ENCODE results near the gene MBTPS1.

Gene MBTPS1

GRCh38 chr16:84055801-84056634 is 60.7 kb downstream of the MBTPS1 start:
- no peaks in the 10 kb centered on the region for H3K4me1 Mint-ChIP-seq (ENCODE audit: low read depth in 2 of 2)
- H3K36me3 Mint-ChIP-seq (ENCODE audit: insufficient read depth), result peaks cover 86% of the 10 kb centered on the region
- no peak overlapping the region for H3K4me3 Mint-ChIP-seq
- no peak for ATAC-seq (replicated peaks)
- no peaks in the 10 kb centered on the region for H3K27me3 Mint-ChIP-seq
- H3K9me3 Mint-ChIP-seq, result no peaks in the 10 kb centered on the region
- peak overlapping the region in 1 of 2 donors; percentile 70 for H3K27ac Mint-ChIP-seq
- no peak for DNase-seq

GRCh38 chr16:84055366-84055765 is 61.4 kb downstream of the MBTPS1 start:
- ATAC-seq (replicated peaks) (no peak), DNase-seq (no peak)
- H3K4me3 Mint-ChIP-seq, result no peak overlapping the region
- no peaks in the 10 kb centered on the region for H3K27me3 Mint-ChIP-seq
- no peak overlapping the region for H3K27ac Mint-ChIP-seq
- no peaks in the 10 kb centered on the region for H3K9me3 Mint-ChIP-seq
- no peaks in the 10 kb centered on the region for H3K4me1 Mint-ChIP-seq (ENCODE audit: low read depth in 2 of 2)
- H3K36me3 Mint-ChIP-seq (ENCODE audit: insufficient read depth), result peaks cover 82% of the 10 kb centered on the region

- H3K4me3 Mint-ChIP-seq, result no peak overlapping the region
- H3K4me1 Mint-ChIP-seq (ENCODE audit: low read depth in 2 of 2), result no peaks in the 10 kb centered on the region
- peaks cover 78% of the 10 kb centered on the region for H3K36me3 Mint-ChIP-seq (ENCODE audit: insufficient read depth)
- no peak for ATAC-seq (replicated peaks)
- no peaks in the 10 kb centered on the region for H3K9me3 Mint-ChIP-seq
- DNase-seq, result no peak
- H3K27me3 Mint-ChIP-seq, result no peaks in the 10 kb centered on the region
- peak overlapping the region in 1 of 2 donors; percentile 19 for H3K27ac Mint-ChIP-seq
Measured at GRCh38 chr16:84054916-84055315, 61.8 kb downstream of the MBTPS1 start.

- no peaks in the 10 kb centered on the region for H3K9me3 Mint-ChIP-seq
- no peak for ATAC-seq (replicated peaks)
- no peaks in the 10 kb centered on the region for H3K27me3 Mint-ChIP-seq
- H3K27ac Mint-ChIP-seq, result no peak overlapping the region
- peaks cover 74% of the 10 kb centered on the region for H3K36me3 Mint-ChIP-seq (ENCODE audit: insufficient read depth)
- H3K4me3 Mint-ChIP-seq, result no peak overlapping the region
- DNase-seq, result no peak
- peaks cover 0 to 2% of the 10 kb centered on the region in 2 donors for H3K4me1 Mint-ChIP-seq (ENCODE audit: low read depth in 2 of 2)
Measured at GRCh38 chr16:84054271-84054670, 62.5 kb downstream of the MBTPS1 start.

DNA sequence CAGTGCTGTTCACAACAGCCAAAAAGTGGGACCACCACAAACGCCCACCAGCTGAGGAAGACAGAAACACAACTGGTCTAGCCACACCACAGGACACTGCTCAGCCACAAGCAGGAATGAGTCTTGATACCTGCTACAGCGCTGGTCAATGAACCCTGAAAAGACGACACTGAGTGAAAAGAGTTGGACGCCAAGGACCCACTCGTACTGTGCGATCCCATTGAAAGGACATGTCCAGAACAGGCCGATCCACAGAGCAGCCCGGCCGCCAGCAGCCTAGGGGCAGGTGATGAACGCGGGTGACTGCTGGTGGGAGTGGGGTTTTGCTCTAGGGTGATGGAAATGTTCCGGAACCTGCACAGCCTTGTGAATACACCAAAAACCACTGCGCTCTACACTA is 63.5 kb downstream of the MBTPS1 start:
- Mint-ChIP-seq H3K4me3 (no peak overlapping the region), H3K9me3 (no peaks in the 10 kb centered on the region), H3K4me1 (ENCODE audit: low read depth in 2 of 2) (peaks cover 0 to 5% of the 10 kb centered on the region in 2 donors), H3K27me3 (no peaks in the 10 kb centered on the region), H3K27ac (no peak overlapping the region), H3K36me3 (ENCODE audit: insufficient read depth) (peaks cover 67% of the 10 kb centered on the region)
- DNase-seq (no peak), ATAC-seq (replicated peaks) (no peak)

- peaks cover 0 to 5% of the 10 kb centered on the region in 2 donors for H3K4me1 Mint-ChIP-seq (ENCODE audit: low read depth in 2 of 2)
- no peak overlapping the region for H3K4me3 Mint-ChIP-seq
- H3K36me3 Mint-ChIP-seq (ENCODE audit: insufficient read depth), result peaks cover 56% of the 10 kb centered on the region
- no peaks in the 10 kb centered on the region for H3K9me3 Mint-ChIP-seq
- ATAC-seq (replicated peaks), result no peak
- H3K27me3 Mint-ChIP-seq, result no peaks in the 10 kb centered on the region
- DNase-seq, result no peak
- H3K27ac Mint-ChIP-seq, result no peak overlapping the region
Measured at GRCh38 chr16:84052071-84052622, 64.6 kb downstream of the MBTPS1 start.

DNA sequence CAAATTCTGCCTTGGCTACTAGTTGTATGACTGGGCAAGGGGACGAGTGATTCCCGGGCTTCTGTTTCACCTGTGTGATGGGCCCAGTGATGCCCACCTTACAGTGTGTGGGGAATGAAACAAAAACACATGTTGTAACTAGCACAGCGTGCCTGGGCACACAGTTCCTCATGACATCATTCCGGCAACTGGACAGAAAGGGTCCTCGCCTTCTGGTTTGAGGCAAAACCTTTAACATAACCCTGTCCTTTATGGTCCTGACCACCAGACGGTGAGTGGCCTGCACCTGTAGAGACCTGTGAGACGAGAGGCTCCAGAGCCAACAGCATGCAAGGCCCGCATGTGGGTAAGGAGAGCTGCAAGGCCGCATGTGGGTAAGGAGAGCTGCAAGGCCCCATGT is 66.4 kb downstream of the MBTPS1 start:
- H3K27ac Mint-ChIP-seq, result no peak overlapping the region
- no peaks in the 10 kb centered on the region for H3K27me3 Mint-ChIP-seq
- ATAC-seq (replicated peaks) (no peak), DNase-seq (no peak)
- H3K9me3 Mint-ChIP-seq, result no peaks in the 10 kb centered on the region
- H3K4me3 Mint-ChIP-seq, result no peak overlapping the region
- H3K4me1 Mint-ChIP-seq (ENCODE audit: low read depth in 2 of 2), result peaks cover 0 to 5% of the 10 kb centered on the region in 2 donors
- H3K36me3 Mint-ChIP-seq (ENCODE audit: insufficient read depth), result peaks cover 42% of the 10 kb centered on the region

DNA sequence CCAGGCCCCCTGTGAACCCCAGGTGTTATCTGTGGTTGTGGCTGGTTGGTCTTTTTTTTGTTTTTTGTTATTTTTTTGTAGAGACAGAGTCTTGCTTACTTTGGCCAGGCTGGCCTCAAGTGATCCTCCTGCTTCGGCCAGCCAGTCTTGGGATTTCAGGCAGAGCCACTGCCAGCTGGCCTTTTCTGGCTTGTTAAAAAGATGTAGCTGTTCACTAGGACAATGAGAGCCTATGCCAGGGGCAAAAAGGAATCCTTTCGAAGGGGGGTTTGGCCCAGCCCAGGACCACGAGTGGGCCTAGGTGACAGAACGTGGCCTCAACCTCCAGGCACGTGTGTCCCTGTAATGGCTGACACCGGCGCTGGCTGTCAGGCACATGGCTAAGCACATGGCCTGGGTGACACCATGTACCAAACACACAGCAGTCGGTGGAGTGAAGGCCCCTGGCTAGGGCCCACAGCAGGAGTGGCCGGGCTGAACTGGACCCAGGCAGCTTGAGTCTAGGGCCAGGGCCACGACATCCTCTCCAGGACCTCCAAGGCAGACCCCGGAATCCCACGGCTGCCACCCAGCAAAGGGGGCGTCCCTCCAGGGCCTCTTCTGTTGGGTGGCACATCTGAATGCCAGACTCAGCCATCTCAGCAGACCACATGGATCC is 67.2 kb downstream of the MBTPS1 start:
- Mint-ChIP-seq H3K27ac (peak overlapping the region in 1 of 2 donors; percentile 32), H3K36me3 (ENCODE audit: insufficient read depth) (peaks cover 34% of the 10 kb centered on the region), H3K4me3 (no peak overlapping the region), H3K27me3 (peaks cover 2 to 4% of the 10 kb centered on the region in 2 donors), H3K4me1 (ENCODE audit: low read depth in 2 of 2) (peaks cover 0 to 5% of the 10 kb centered on the region in 2 donors), H3K9me3 (no peaks in the 10 kb centered on the region)
- no peak for ATAC-seq (replicated peaks)
- no peak for DNase-seq

DNA sequence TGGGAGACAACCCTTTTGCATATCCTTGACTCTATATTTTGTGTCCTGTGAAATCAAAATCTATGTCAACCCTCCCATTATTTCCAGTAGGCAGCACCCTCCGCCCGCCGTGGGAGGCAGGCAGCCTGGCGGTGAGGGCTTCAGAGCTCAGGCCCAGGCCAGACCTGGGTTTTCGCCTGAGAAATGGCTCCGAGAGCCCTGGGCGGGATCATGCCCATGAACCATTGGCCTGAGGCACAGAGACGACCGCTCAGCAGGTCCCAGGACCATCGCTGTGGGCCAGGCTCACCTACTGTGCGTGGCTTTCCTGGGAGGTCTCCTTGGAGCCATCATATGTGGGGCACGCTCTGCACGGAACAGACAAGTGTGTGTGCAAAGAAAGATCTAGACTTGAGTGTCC is 67.9 kb downstream of the MBTPS1 start:
- Mint-ChIP-seq H3K9me3 (no peaks in the 10 kb centered on the region), H3K36me3 (ENCODE audit: insufficient read depth) (peaks cover 31% of the 10 kb centered on the region), H3K27ac (no peak overlapping the region), H3K4me3 (no peak overlapping the region), H3K27me3 (peaks cover 6 to 10% of the 10 kb centered on the region in 2 donors), H3K4me1 (ENCODE audit: low read depth in 2 of 2) (peaks cover 1 to 5% of the 10 kb centered on the region in 2 donors)
- ATAC-seq (replicated peaks), result no peak
- no peak for DNase-seq

- no peak overlapping the region for H3K27ac Mint-ChIP-seq
- H3K27me3 Mint-ChIP-seq, result peaks cover 12 to 16% of the 10 kb centered on the region in 2 donors
- no peak for DNase-seq
- no peak for ATAC-seq (replicated peaks)
- H3K4me3 Mint-ChIP-seq, result no peak overlapping the region
- no peaks in the 10 kb centered on the region for H3K9me3 Mint-ChIP-seq
- H3K36me3 Mint-ChIP-seq (ENCODE audit: insufficient read depth), result peaks cover 25% of the 10 kb centered on the region
- H3K4me1 Mint-ChIP-seq (ENCODE audit: low read depth in 2 of 2), result peaks cover 5 to 6% of the 10 kb centered on the region in 2 donors
Measured at GRCh38 chr16:84048270-84048669, 68.5 kb downstream of the MBTPS1 start.

DNA sequence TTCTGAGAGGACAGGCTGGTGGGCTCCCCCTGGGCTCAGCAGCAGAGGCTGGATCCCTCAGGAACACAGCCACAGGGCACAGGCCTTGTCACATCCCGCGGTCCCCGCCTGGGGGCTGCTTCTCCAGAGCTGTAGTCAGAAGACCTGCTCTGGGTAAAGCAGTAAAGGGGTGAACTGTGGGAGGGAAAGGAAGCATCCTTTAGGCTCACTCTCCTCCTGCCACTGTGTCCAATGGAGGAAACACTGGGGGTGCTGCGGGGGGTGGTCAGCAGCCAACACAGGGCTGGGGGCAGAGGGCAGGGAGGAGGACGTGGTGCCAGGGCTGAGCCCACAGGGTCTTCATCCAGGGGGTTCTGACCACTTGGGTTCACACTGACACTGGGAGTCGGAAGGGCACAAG is 69.1 kb downstream of the MBTPS1 start:
- Mint-ChIP-seq H3K27me3 (peaks cover 13 to 23% of the 10 kb centered on the region in 2 donors), H3K27ac (peak overlapping the region in 1 of 2 donors; percentile 19), H3K4me3 (no peak overlapping the region), H3K36me3 (ENCODE audit: insufficient read depth) (peaks cover 18% of the 10 kb centered on the region), H3K4me1 (ENCODE audit: low read depth in 2 of 2) (peaks cover 5 to 6% of the 10 kb centered on the region in 2 donors), H3K9me3 (no peaks in the 10 kb centered on the region)
- ATAC-seq (replicated peaks) (no peak), DNase-seq (no peak)

GRCh38 chr16:84047206-84047605 is 69.5 kb downstream of the MBTPS1 start:
- DNase-seq (no peak), ATAC-seq (replicated peaks) (no peak)
- H3K4me3 Mint-ChIP-seq, result no peak overlapping the region
- H3K27ac Mint-ChIP-seq, result peak overlapping the region; percentile 19 to 64
- peaks cover 13 to 27% of the 10 kb centered on the region in 2 donors for H3K27me3 Mint-ChIP-seq
- H3K4me1 Mint-ChIP-seq (ENCODE audit: low read depth in 2 of 2), result peaks cover 5 to 6% of the 10 kb centered on the region in 2 donors
- H3K9me3 Mint-ChIP-seq, result no peaks in the 10 kb centered on the region
- H3K36me3 Mint-ChIP-seq (ENCODE audit: insufficient read depth), result peaks cover 14% of the 10 kb centered on the region

GRCh38 chr16:84045818-84046470 is 70.8 kb downstream of the MBTPS1 start:
- no peak for ATAC-seq (replicated peaks)
- Mint-ChIP-seq H3K27ac (no peak overlapping the region), H3K4me1 (ENCODE audit: low read depth in 2 of 2) (peaks cover 5 to 6% of the 10 kb centered on the region in 2 donors)

More at GRCh38 chr16:84045818-84046470, 70.8 kb downstream of the MBTPS1 start:
- H3K27me3 Mint-ChIP-seq, result peaks cover 13 to 33% of the 10 kb centered on the region in 2 donors
- H3K4me3 Mint-ChIP-seq, result no peak overlapping the region
- DNase-seq, result no peak
- peaks cover 7% of the 10 kb centered on the region for H3K36me3 Mint-ChIP-seq (ENCODE audit: insufficient read depth)
- H3K9me3 Mint-ChIP-seq, result no peaks in the 10 kb centered on the region
